GM23338 (cell line): ENCODE data around the gene RASGRP1. TPM values are rescaled to one million over a fixed set of nuclear protein-coding genes. Genes with fewer than 3 reads are reported as not detected.

Experiments used
- ATAC-seq: fragments of 200-7000 bp; cut with Tn5 transposase; 3 replicates; pipeline ENCODE4 v1.9.1; 2020
- DNase-seq: peaks from one replicate; pipeline ENCODE4 v3.0.0-alpha.2; 2015; ENCODE audit warnings: low spot score
- H2AFZ ChIP-seq: fragments of 200-600 bp; sonication (generic); 2 replicates; pipeline ENCODE4 v1.8.0; 2016; ENCODE audit warnings: antibody characterized with exemption, mild to moderate bottlenecking, moderate library complexity
- H3F3A ChIP-seq: fragments of 200-600 bp; sonication (generic); replicated peaks from 2 replicates; pipeline ENCODE4 v1.8.0; 2017; ENCODE audit warnings: antibody characterized with exemption, mixed run types, low read depth
- H3K27ac ChIP-seq: fragments of 200-600 bp; sonication (generic); 2 replicates; pipeline ENCODE4 v1.6.1; 2016; ENCODE audit warnings: low read depth
- H3K27me3 ChIP-seq: fragments of 200-600 bp; sonication (generic); 2 replicates; pipeline ENCODE4 v1.8.0; 2016; ENCODE audit warnings: mild to moderate bottlenecking, mixed run types, moderate library complexity; ENCODE audit not compliant: insufficient read depth
- H3K36me3 ChIP-seq: fragments of 200-600 bp; sonication (generic); 2 replicates; pipeline ENCODE4 v1.8.0; 2016; ENCODE audit warnings: mild to moderate bottlenecking; ENCODE audit not compliant: insufficient read depth
- H3K4me1 ChIP-seq: fragments of 200-600 bp; sonication (generic); 2 replicates; pipeline ENCODE4 v1.8.0; 2016; ENCODE audit warnings: mild to moderate bottlenecking, moderate library complexity; ENCODE audit not compliant: insufficient read depth
- H3K4me2 ChIP-seq: fragments of 200-600 bp; sonication (generic); 2 replicates; pipeline ENCODE4 v1.7.1; 2017; ENCODE audit warnings: mixed run types
- H3K4me3 ChIP-seq: fragments of 200-600 bp; sonication (generic); 2 replicates; pipeline ENCODE4 v1.6.1; 2016; ENCODE audit warnings: mixed run types
- H3K79me2 ChIP-seq: fragments of 200-600 bp; sonication (generic); replicated peaks from 2 replicates; pipeline ENCODE4 v1.8.0; 2017; ENCODE audit warnings: mild to moderate bottlenecking; ENCODE audit not compliant: insufficient read depth
- H3K9me2 ChIP-seq: fragments of 200-600 bp; sonication (generic); 2 replicates; pipeline ENCODE4 v1.8.0; 2017; ENCODE audit not compliant: insufficient read depth
- H4K20me1 ChIP-seq: fragments of 200-600 bp; sonication (generic); replicated peaks from 2 replicates; pipeline ENCODE4 v1.8.0; 2017; ENCODE audit warnings: mild to moderate bottlenecking; ENCODE audit not compliant: insufficient read depth
- H3K27ac Mint-ChIP-seq: 2 replicates; pipeline ENCODE4 v1.8.0; 2020; ENCODE audit warnings: inconsistent platforms, mild to moderate bottlenecking, moderate library complexity, mixed read lengths
- H3K27me3 Mint-ChIP-seq: 3 replicates; pipeline ENCODE4 v1.8.0; 2022; ENCODE audit warnings: low read depth, mild to moderate bottlenecking, moderate library complexity, mixed read lengths, inconsistent platforms; ENCODE audit not compliant: insufficient read depth, poor library complexity
- H3K36me3 Mint-ChIP-seq: 3 replicates; pipeline ENCODE4 v1.8.0; 2021; ENCODE audit warnings: low read depth, mild to moderate bottlenecking, inconsistent platforms, moderate library complexity, mixed read lengths
- H3K4me1 Mint-ChIP-seq: 3 replicates; pipeline ENCODE4 v1.8.0; 2020; ENCODE audit warnings: mild to moderate bottlenecking, inconsistent platforms, mixed read lengths
- H3K4me3 Mint-ChIP-seq: 3 replicates; pipeline ENCODE4 v1.8.0; 2021; ENCODE audit warnings: moderate library complexity, mild to moderate bottlenecking, inconsistent platforms, mixed read lengths
- H3K9me3 Mint-ChIP-seq: 3 replicates; pipeline ENCODE4 v1.8.0; 2020; ENCODE audit warnings: moderate library complexity, mild to moderate bottlenecking, inconsistent platforms, mixed read lengths
- CREB1 ChIP-seq: fragments of 250-450 bp; sonication (Bioruptor Pico); IDR thresholded peaks from 2 replicates; pipeline ENCODE4 v1.5.0; 2020; ENCODE audit warnings: low read depth, mild to moderate bottlenecking, moderate library complexity
- CTCF ChIP-seq, 2 experiments: fragments of 200-600 bp in 1 of 2; sonication (generic) in 1 of 2; conservative IDR thresholded peaks; 2 replicates each; pipeline versions ENCODE4 v1.5.1 to v1.6.1; 2016 to 2017; ENCODE audit warnings: antibody characterized with exemption in 2 of 2, low read depth in 2 of 2, mild to moderate bottlenecking in 2 of 2, moderate library complexity in 1 of 2
- ETS1 ChIP-seq: IDR thresholded peaks from 2 replicates; pipeline ENCODE4 v1.6.1; 2016; ENCODE audit warnings: antibody characterized with exemption
- NANOG ChIP-seq: IDR thresholded peaks from 2 replicates; pipeline ENCODE4 v1.6.1; 2016; ENCODE audit warnings: antibody characterized with exemption, borderline replicate concordance
- POLR2AphosphoS5 ChIP-seq: IDR thresholded peaks from 2 replicates; pipeline ENCODE4 v1.6.1; 2016; ENCODE audit warnings: antibody characterized with exemption, low read depth
- REST ChIP-seq: IDR thresholded peaks from one replicate; pipeline ENCODE4 v1.6.1; 2018; ENCODE audit warnings: antibody characterized with exemption; ENCODE audit not compliant: unreplicated experiment
- STAT1 ChIP-seq: IDR thresholded peaks from one replicate; pipeline ENCODE4 v1.6.1; 2016; ENCODE audit warnings: antibody characterized with exemption; ENCODE audit not compliant: unreplicated experiment
- ZNF114 ChIP-seq: fragments of 250-450 bp; sonication (Bioruptor Pico); IDR thresholded peaks from 2 replicates; pipeline ENCODE4 v1.5.0; 2020; ENCODE audit warnings: mild to moderate bottlenecking, moderate library complexity
- ZNF331 ChIP-seq: fragments of 250-450 bp; sonication (Bioruptor Pico); IDR thresholded peaks from 2 replicates; pipeline ENCODE4 v1.5.0; 2020; ENCODE audit warnings: low read depth, mild to moderate bottlenecking, moderate library complexity
- ZNF462 ChIP-seq: fragments of 250-450 bp; sonication (Bioruptor Pico); IDR thresholded peaks from 2 replicates; pipeline ENCODE4 v1.5.0; 2020; ENCODE audit warnings: mild to moderate bottlenecking, moderate library complexity
- polyA plus RNA-seq: library from polyadenylated mRNA; unstranded; fragments of >200 nt; fragmentation: Nextera tagmentation; extraction: Ambion mirVana; gene quantifications from 2 replicates; pipeline ENCODE4 v1.2.1, GENCODE V29; 2016
- total RNA-seq: library from RNA; depleted of rRNA; stranded (reverse); fragments of >200 nt; shearing (Covaris generic); gene quantifications from 2 replicates; pipeline ENCODE4 v1.2.3, GENCODE V29; 2014

RASGRP1 gene
- total and polyA plus RNA-seq, 2 experiments from 2014 or later, result 1.1 to 1.2 TPM

GRCh38 chr15:38605744-38606143, 41.1 kb upstream of the RASGRP1 start:
- DNase-seq, result no peak
- TF ChIP-seq ETS1, result no peak
- TF ChIP-seq POLR2AphosphoS5, result no peak
- no peak for TF ChIP-seq STAT1
- no peak for TF ChIP-seq CREB1 (CRISPR knock-in tag)
- TF ChIP-seq ZNF331 (CRISPR knock-in tag), result no peak
- no peak for TF ChIP-seq CTCF (conservative IDR thresholded peaks at IDR 0.05; ENCODE audit: low read depth in 2 of 2)
- TF ChIP-seq ZNF462 (CRISPR knock-in tag), result no peak
- no peak for TF ChIP-seq REST
- TF ChIP-seq ZNF114 (CRISPR knock-in tag), result no peak
- no peak for TF ChIP-seq NANOG

More at GRCh38 chr15:38605744-38606143, 41.1 kb upstream of the RASGRP1 start:
- Histone ChIP-seq H3K27me3 (no peaks in the 10 kb centered on the region), H3K36me3 (no peaks in the 10 kb centered on the region), H3K27ac (no peak overlapping the region), H2AFZ (no peak overlapping the region), H3K79me2 (no peaks in the 10 kb centered on the region), H3K4me1 (no peaks in the 10 kb centered on the region), H3K4me2 (no peak overlapping the region), H3F3A (no peaks in the 10 kb centered on the region), H3K9me2 (no peaks in the 10 kb centered on the region), H4K20me1 (no peaks in the 10 kb centered on the region), H3K4me3 (no peak overlapping the region)
- no peaks in the 10 kb centered on the region; the same call in 2 of the 3 replicates for H3K9me3 Mint-ChIP-seq
- H3K27me3 Mint-ChIP-seq, result no peaks in the 10 kb centered on the region
- H3K36me3 Mint-ChIP-seq, result no peaks in the 10 kb centered on the region
- ATAC-seq, result no peak
- peaks cover 3% of the 10 kb centered on the region for H3K4me1 Mint-ChIP-seq
- no peak overlapping the region for H3K4me3 Mint-ChIP-seq
- no peak overlapping the region for H3K27ac Mint-ChIP-seq
